ENCODE data around the gene ERCC5. TPM values are rescaled to one million over a fixed set of nuclear protein-coding genes. Genes with fewer than 3 reads are reported as not detected.
A peak's percentile ranks its signal among the peaks of the same experiment; 100 is the strongest.

Gene ERCC5
- total and polyA plus RNA-seq, 5 experiments from 2014 or later = 42.2 to 148 (median 56.9) TPM

DNA sequence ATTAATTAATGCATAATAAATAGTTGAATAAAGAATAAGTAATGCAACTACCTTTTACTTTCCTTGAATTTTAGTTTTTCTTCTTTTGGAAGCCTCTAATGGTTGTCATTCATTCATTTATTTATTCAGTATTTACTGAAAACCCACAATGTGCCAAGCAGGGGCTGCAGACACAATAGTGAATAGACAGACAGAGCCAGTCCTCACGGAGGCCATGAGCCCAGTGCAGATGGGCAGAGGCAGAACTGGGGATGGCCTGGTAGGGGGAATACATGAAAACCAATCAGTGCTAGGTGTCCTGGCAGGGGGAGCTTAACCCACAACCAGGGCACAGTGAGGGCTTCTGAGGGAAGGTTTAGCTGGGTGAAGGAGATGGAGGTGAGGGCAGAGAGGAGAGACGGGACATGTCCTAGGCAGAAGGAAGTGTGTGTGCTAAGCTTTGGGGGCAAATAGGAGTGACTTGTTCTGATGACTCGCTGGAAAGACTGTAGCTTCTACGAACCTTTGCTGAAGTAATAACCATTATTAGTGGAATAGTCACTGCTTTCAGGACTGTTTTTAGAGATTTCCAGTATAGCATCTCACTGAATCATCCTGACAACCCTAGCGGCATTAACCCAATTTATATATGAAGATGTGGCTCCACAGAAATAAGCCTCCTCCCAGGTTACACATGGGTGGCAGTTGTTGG is 55.9 kb downstream of the ERCC5 start:
- no peaks in the 10 kb centered on the region for H3K36me3 Mint-ChIP-seq
- no peak for ATAC-seq
- POLR2A ChIA-PET = no interaction called here
- H3K27ac Mint-ChIP-seq = peak overlapping the region in 1 of 10 donors; percentile 15
- H3K4me1 Mint-ChIP-seq = peaks cover 0 to 7% (median 3%) of the 10 kb centered on the region in 4 donors
- H3K27me3 Mint-ChIP-seq = peaks cover 0 to under 1% (median 0%) of the 10 kb centered on the region in 5 donors
- DNase-seq = no peak
- H3K9me3 Mint-ChIP-seq = no peaks in the 10 kb centered on the region
- no peak overlapping the region for H3K4me3 Mint-ChIP-seq

DNA sequence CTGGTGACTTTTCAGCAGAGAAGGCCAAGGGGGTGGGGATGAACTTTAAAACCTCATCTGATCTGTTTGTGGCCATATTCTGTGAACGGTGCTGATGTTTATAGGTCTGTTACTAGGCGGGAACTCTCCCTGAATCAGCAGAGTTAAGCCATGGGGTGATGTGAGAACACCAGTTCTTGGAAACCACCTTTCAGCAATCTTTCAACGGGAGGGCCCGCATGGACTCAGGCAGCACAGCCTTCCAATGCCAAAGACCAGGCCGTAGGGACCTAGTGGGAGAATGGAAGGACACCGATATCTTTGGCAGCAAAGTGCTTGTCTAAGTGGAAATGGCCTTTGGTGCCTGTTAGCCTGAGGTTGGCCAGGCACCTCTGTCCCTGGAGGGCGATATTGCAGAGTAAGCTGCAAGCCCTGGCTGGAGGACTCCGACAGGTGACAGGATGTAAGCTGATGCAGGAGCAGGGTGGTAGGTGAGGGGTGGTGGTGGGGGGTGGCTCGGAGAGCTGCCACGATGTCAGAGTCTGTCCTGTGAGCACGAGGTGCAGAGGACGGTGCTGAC is 57.0 kb downstream of the ERCC5 start:
- no peak for ATAC-seq
- Mint-ChIP-seq H3K27me3 (peaks cover 0 to 6% (median under 1%) of the 10 kb centered on the region in 5 donors), H3K27ac (no peak overlapping the region), H3K4me3 (no peak overlapping the region), H3K4me1 (peaks cover 0 to 7% (median under 1%) of the 10 kb centered on the region in 4 donors), H3K9me3 (no peaks in the 10 kb centered on the region), H3K36me3 (no peaks in the 10 kb centered on the region)
- POLR2A ChIA-PET = no interaction called here
- DNase-seq = no peak

DNA sequence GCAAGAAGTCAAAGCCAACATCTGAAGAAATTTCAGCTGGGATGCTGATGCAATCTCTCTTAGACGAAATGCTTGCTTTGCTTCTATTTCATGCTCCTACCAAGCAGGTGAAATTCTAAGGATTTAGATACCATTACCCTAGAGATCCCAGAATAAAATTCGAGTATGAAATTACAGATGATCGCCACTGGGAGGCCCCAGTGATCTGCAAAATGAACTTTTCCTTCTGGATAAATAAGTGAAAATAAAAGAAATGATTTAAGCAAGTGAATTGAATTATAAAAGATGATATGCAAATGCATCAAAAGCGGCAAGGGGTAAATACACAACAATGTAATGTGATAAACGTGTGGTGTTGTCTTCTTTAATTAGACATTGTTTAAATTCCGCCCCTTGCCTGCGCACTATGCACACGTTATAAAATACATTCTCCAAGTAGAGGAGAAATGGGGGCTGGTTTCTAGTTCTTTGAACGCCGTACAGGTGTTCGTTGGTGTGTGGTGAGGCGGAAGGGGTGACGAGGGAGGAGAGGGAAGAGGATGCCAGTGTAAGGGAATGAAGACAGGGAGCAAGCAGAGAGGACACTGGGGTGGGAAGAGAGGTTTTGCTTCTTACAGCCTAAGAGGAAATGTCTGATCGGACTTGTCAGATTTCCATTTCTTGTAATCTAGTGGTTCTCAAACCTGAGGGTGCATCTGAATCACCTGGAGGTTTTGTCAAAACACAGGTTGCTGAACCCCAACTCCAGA is 58.0 kb downstream of the ERCC5 start:
- H3K4me1 Mint-ChIP-seq = peaks cover 0 to under 1% (median 0%) of the 10 kb centered on the region in 4 donors
- H3K9me3 Mint-ChIP-seq = no peaks in the 10 kb centered on the region
- ATAC-seq (no peak), DNase-seq (no peak)
- H3K27me3 Mint-ChIP-seq = peaks cover 0 to 11% (median 6%) of the 10 kb centered on the region in 5 donors
- no peak overlapping the region for H3K27ac Mint-ChIP-seq
- POLR2A ChIA-PET = no interaction called here
- H3K36me3 Mint-ChIP-seq = no peaks in the 10 kb centered on the region
- no peak overlapping the region for H3K4me3 Mint-ChIP-seq

DNA sequence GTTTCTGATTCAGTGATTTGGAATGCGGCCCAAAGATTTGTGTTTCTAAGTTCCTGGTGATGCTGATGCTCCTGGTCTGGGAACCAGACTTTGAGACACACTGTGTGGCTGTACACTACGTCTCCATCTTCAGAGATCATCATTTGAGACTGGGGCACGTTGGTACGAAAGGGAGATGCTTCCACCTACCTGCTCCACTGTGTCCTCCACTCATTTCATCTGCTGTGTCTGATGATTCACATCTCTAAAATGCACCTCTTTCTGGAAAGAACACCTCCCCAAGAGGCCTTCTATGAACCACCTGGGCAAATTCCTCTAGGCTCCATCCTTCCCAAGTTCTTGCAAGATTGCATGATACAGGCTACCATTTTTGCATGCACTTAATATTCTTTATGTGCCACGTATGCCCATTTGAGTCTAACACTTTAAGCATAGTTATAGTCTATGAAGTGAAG is 58.6 kb downstream of the ERCC5 start:
- H3K36me3 Mint-ChIP-seq = no peaks in the 10 kb centered on the region
- POLR2A ChIA-PET = no interaction called here
- H3K27ac Mint-ChIP-seq = peak overlapping the region in 1 of 10 donors; percentile 63
- no peaks in the 10 kb centered on the region for H3K4me1 Mint-ChIP-seq
- no peak overlapping the region for H3K4me3 Mint-ChIP-seq
- DNase-seq = no peak
- no peaks in the 10 kb centered on the region for H3K9me3 Mint-ChIP-seq
- ATAC-seq = no peak
- peaks cover 0 to 11% (median 6%) of the 10 kb centered on the region in 5 donors for H3K27me3 Mint-ChIP-seq

DNA sequence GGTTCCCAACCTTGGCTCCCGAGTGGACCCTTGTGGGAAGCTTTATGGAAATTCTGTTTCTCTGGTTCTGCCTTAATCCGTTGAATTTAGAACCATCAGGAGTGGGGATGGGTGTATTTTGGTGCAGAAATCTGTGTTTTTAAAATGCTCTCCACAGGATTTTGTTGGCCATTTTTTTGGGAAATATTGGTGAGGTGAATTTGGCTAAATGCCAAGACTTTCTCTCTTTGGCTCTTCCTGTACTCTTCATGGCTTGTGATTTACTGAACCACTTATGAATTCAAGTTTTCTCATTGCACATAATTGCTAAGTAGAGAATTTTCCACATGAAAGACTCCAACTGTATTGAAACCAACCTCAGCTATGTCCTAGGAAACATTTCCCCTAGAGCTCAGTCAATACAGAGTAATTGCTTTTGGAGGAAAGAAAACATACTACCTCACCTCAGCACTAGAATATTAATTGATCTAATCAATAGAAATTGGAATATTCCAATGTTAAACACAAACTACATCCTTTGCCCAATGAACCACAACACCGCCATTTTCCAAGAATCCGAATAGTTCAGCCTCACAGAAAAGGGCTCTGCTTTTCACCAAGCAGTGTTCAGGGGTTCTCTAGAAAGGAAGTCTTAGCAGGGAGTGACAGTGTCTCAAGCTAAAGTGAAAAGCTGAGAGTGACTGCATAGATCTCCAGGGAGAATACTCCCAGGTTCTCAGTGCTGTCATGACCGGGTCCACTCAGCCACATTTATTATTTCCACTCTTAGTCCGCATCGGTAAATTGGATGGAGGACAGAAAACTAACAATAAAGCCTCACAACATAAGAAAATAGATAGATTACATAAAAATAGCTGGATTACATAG is 60.3 kb downstream of the ERCC5 start:
- Mint-ChIP-seq H3K9me3 (no peaks in the 10 kb centered on the region), H3K36me3 (no peaks in the 10 kb centered on the region), H3K27me3 (peaks cover 0 to 15% (median 6%) of the 10 kb centered on the region in 5 donors), H3K4me3 (no peak overlapping the region), H3K4me1 (no peaks in the 10 kb centered on the region), H3K27ac (no peak overlapping the region)
- no peak for DNase-seq
- no peak for ATAC-seq
- POLR2A ChIA-PET = no interaction called here

DNA sequence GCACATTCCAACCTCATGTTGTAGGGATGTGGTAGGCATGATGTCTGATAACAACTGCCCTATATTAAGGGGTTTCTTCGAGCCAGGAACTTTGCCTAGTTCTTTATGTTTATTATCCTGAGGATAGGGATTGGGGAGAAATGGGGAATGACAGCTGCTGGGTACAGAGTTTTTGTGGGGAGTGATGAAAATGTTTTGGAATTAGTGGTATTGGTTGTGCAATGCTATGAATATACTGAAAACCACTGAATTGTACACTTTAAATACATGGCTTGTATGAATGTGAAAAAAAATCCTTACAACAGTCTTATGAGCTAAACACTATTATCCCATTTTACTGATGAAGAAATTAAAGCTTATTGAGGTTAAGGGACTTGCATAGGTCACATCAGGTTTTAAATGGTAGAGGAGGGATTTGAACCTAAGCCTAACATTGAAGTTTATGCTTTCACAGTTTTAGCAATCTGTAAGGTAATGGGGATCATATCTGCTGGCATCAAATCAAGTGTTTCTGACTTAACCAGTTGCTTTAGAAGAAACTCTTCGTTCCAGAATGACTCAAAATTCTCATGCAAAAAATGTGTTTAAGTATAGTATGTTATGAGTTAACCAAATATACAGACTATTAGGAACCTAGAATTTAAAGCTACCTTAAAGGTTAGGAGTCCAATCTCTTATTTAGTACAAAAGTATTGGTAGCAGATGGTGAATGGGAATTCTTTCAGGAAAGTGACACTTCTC is 61.4 kb downstream of the ERCC5 start:
- no peak for ATAC-seq
- H3K4me1 Mint-ChIP-seq = no peaks in the 10 kb centered on the region
- no peaks in the 10 kb centered on the region for H3K9me3 Mint-ChIP-seq
- H3K36me3 Mint-ChIP-seq = no peaks in the 10 kb centered on the region
- peaks cover 0 to 15% (median 7%) of the 10 kb centered on the region in 5 donors for H3K27me3 Mint-ChIP-seq
- no peak overlapping the region for H3K27ac Mint-ChIP-seq
- POLR2A ChIA-PET = no interaction called here
- no peak overlapping the region for H3K4me3 Mint-ChIP-seq
- DNase-seq = no peak

DNA sequence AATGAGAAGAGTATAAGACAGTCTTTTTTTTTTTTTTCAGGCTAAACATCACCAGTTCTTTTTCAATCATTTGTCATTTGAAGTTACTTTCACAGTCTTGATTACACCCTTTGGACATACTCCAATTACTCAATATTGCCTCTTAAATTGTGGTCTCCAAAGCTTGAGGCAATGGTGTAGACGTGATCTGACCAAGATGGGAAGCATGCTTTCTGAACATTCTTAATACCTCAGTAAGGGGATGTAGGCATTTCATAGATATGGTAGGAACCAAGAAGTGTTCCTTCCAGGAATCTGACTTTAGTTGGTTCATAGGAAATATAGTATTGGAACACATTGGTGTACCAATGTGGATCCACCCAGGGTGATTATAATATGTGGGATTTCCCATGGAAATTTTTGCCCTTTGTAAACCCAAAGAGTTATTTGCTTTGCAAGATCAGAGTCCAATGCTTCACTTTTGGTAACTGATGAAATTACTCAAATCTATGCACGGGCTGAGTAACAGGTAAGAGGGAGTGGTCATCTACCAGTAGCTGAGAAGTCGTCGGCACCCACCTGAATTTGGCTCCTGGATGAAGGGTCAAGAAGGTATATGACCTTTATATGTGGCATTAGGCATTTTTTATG is 62.2 kb downstream of the ERCC5 start:
- no peaks in the 10 kb centered on the region for H3K4me1 Mint-ChIP-seq

DNA sequence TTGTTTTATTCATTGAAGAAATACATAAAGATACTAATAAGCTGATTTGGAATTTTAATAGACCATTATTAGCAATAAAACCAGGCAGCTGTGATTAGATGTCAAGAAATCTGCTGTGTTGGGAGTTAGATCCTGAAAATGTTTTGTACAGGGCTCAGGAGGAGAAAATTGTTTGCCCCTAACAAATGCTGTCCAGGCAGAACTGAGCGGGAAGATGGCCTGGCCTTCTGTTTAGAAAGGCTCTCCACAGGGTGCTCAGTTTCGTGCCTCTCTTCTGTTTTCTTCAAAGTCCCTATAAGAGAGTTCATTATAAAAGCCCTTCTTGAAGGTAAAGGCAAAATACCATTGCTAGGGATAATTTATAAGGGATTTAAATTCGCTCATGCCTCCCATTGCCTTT is 64.1 kb downstream of the ERCC5 start:
- no peaks in the 10 kb centered on the region for H3K36me3 Mint-ChIP-seq
- POLR2A ChIA-PET = no interaction called here
- no peaks in the 10 kb centered on the region for H3K9me3 Mint-ChIP-seq
- peaks cover 14 to 25% (median 23%) of the 10 kb centered on the region in 5 donors for H3K27me3 Mint-ChIP-seq
- H3K4me3 Mint-ChIP-seq = no peak overlapping the region
- no peak for DNase-seq
- no peak for ATAC-seq
- no peak overlapping the region for H3K27ac Mint-ChIP-seq
- H3K4me1 Mint-ChIP-seq = no peaks in the 10 kb centered on the region

More for the DNA sequence above, 62.2 kb downstream of the ERCC5 start:
- no peak for ATAC-seq
- Mint-ChIP-seq H3K36me3 (no peaks in the 10 kb centered on the region), H3K27ac (no peak overlapping the region), H3K9me3 (no peaks in the 10 kb centered on the region), H3K27me3 (peaks cover 6 to 21% (median 11%) of the 10 kb centered on the region in 5 donors), H3K4me3 (no peak overlapping the region)
- no peak for DNase-seq
- POLR2A ChIA-PET = no interaction called here

DNA sequence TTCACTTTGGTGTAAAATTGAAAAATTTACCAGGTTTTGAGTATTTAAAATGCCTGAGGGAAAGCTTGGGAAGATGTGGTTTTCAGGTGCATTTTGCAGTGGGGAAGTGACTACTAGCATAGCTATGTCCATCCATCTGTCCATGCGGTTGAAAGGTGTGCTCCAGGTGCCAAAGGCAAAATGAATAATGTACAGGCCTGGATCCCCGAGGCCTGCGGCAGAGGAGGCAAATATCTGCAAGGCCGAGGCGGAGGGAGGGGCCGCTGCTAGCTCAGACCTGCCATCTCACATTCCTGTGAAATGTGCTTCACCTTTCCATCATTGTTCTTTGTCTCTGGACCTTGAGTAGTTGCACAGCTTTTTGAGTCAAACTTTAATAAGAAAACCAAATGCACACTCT is 65.5 kb downstream of the ERCC5 start:
- Mint-ChIP-seq H3K27me3 (peaks cover 15 to 27% (median 24%) of the 10 kb centered on the region in 5 donors), H3K4me1 (no peaks in the 10 kb centered on the region), H3K36me3 (no peaks in the 10 kb centered on the region), H3K9me3 (no peaks in the 10 kb centered on the region), H3K4me3 (no peak overlapping the region), H3K27ac (no peak overlapping the region)
- POLR2A ChIA-PET = no interaction called here
- ATAC-seq = no peak
- DNase-seq = no peak

DNA sequence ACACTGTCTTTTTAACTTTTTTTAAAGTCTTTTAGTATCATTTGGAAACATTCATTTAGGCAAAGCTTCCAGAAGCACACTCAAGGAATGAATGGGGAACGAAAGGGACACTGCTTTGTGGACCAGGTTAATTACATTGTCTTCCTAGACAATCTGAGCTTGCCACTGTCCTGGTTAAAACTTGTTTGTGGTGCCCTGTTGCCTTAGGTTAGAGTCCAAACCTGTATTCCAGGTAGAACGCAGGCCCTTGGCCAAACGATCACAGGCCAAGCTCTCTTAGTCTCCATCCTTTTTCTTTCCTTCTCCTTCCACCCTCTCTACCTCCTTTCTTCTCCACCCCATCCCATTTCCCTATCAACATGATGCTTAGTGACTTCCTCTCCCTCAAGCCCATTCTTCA is 66.8 kb downstream of the ERCC5 start:
- H3K27ac Mint-ChIP-seq = no peak overlapping the region
- peaks cover 0 to under 1% (median 0%) of the 10 kb centered on the region in 9 donors for H3K9me3 Mint-ChIP-seq
- H3K36me3 Mint-ChIP-seq = no peaks in the 10 kb centered on the region
- H3K27me3 Mint-ChIP-seq = peaks cover 20 to 39% (median 24%) of the 10 kb centered on the region in 5 donors
- DNase-seq (no peak), ATAC-seq (no peak)
- POLR2A ChIA-PET = no interaction called here
- H3K4me1 Mint-ChIP-seq = no peaks in the 10 kb centered on the region
- H3K4me3 Mint-ChIP-seq = no peak overlapping the region

DNA sequence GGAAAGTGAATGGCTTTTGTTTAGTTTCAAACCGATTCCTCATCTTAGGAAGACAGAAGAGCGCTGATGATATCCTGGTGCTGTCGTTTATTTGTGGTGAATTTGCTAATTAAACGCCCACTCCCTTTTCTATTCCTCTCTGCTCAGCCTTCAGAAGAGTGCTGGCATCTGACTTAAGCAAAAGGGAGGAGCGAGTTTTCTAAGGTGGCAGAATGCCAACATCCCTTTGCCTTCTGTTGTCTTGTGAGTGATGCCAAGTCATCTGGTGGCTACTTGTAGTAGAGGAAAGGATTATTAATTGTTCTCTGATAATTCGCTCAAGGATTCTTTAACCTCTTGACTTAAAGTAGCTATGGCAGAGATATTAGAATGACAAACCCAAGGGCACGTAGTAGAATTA is 68.1 kb downstream of the ERCC5 start:
- H3K27ac Mint-ChIP-seq = no peak overlapping the region
- peaks cover 17 to 41% (median 22%) of the 10 kb centered on the region in 5 donors for H3K27me3 Mint-ChIP-seq
- H3K9me3 Mint-ChIP-seq = peaks cover 0 to 9% (median 0%) of the 10 kb centered on the region in 9 donors

More for the DNA sequence above, 68.1 kb downstream of the ERCC5 start:
- Mint-ChIP-seq H3K4me3 (no peak overlapping the region), H3K4me1 (no peaks in the 10 kb centered on the region), H3K36me3 (no peaks in the 10 kb centered on the region)
- ATAC-seq (no peak), DNase-seq (no peak)
- POLR2A ChIA-PET = no interaction called here
